ENCODE results near the gene LPP. TPM values are rescaled to one million over a fixed set of nuclear protein-coding genes. Genes with fewer than 3 reads are reported as not detected.

The LPP gene
- polyA plus RNA-seq, 4 donors, result 17.0 to 31.8 (median 24.2) TPM

DNA sequence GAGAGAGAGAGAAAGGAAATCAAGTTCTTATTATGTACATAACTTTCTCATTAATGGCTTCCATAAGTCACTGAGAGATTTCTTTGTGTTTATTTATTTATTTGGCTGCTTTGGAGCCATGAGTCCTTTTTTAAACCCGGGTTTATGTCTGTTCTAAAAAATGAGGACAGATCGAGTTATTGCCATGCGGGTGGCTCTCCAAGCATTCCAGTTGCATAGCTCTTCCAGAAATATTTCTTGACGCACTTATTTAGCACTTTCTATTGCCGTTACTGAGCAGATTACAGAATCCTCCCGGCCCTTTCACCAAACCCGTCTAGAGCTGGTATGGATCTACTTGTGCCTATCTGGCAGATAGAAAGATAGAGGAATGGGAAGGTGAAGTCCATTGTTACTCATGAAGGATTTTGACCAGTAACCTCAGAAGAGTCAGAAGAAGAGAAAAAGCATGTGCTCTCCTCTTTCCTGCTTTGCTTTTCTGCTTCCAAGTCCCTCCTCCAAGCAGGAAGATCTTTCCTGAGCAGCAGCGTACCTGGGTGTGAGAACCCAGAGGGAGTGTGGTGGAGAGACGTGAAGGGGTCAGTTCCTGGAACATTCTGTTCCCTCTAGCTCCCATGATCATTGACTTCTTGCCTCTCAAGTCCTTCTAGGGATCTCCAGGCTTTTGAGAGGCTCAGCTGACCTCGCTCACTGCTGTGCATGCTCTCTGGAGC, 112.8 kb downstream of the LPP start:
- no peak for DNase-seq (ENCODE audit: low read depth in 4 of 4, low spot score in 2 of 4)

DNA sequence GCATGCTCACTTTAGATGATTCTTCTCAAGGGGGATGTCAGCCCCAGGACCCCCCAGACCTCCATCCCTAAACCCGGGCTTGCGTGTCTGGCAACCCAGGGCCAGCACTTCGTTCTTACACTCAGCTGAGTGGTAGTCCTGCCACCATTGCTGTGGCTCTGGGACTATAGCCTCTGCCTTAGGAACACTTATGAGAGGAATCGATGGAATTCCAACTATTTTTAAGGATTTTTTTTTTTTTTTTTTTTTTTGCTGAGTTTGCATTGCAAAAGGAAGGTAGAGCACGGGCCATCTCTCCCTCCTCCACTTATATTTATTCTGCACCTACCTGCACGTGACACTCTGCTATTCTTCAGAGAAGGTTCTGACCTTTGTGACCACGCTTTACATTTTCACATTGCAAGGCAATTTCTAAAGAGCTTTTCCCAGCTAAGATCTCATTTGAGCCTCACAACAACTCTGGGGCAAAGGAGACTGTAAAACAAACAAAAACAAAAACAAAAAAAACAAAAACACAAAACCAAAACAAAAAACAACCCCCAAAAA, 113.9 kb downstream of the LPP start:
- DNase-seq (ENCODE audit: low read depth in 4 of 4, low spot score in 2 of 4), result no peak

DNA sequence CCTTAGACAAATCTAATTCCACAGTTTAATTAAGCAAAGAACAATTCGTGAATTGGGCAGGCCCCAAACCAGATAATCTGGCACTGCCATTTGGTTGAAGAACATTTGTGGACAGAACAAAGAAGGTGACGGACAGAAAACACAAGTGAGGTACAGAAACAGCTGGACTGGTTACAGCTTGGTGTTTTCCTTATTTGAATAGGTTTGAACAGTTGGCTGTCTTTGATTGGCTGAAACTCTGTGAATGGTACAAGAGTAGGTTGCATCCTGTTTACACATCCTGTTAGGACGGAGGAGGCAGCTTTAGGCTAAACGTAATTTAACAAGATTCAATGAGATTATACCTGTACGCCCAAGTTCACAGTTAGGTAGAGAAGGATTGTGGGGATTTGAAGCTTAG, 114.4 kb downstream of the LPP start:
- no peak for DNase-seq (ENCODE audit: low read depth in 4 of 4, low spot score in 2 of 4)

DNA sequence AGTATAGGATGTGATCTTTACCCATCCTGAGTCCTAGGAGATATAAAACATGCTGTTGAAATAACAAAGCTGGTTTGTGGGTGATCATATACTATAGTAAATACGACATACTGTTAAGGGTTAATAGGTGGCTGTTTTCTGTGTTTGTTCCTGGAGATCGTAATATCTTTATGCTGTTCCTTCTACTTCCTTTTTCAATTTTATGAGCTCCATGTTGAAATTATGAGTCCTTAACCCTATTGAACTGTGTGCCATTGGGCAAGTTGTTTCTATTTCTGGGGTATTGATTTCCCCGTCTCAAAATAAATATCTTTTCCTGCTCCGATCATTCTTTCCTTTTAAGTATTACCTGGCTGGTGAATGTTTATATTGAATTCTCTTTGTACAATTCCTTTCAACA, 115.1 kb downstream of the LPP start:
- no peak for DNase-seq (ENCODE audit: low read depth in 4 of 4, low spot score in 2 of 4)

DNA sequence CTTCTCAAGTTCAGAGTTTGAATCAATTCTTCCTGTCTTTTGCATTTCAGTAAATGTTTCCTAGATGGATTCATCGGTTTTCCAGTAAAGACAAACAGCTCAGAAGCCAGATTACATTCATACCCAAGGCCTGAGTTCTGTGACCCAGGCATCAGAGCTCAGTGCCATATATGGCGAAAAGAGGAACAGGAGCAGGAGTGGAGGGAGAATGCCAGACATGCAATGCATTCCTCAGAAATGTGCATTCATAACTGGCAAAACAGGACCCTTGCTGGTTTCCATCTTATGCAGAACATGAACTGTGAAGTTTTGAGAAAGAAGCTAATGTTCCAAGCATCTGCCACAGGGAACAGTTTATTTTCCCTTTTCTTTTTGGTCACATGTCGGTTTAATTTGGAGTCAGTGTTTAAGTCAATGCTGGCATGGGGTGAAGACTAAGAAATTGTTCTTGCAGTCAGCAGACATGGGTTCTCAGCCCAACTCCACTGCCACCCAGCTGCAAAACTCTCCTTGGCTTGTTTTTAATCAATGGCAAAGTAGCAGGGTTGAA, 116.5 kb downstream of the LPP start:
- DNase-seq (ENCODE audit: low read depth in 4 of 4, low spot score in 2 of 4), result no peak

DNA sequence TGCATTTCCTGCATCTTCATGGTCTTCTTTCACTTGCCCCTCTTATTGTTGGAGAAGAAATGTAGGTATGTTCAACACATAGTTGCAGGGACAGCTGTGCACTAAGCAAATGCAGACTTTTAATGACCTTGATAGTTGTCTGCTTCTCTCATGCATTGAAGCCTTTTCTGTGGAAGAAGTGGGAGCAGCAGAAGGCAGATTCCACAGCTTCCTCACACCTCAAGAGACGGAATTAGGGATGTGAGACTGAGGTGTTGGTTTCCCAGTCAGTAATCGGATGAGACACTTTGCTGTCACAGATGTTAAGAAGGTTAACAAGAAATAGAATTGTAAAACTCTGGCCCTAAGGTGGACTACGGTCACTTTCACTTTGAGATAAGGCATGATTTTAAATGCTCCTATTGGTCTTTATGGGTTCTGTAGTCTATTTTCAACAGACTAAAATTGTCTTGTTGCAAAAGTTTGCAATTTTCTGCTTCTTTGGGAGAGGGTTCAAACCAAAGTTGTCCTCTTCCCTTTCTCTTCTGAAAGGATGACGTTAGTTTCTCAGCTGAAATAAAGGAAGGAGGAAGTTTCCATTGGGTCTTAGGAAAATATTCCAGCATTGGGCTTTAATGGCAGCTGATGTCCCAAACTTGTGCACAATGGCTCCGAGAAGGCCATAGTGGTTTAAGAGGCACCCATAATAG, 117.4 kb downstream of the LPP start:
- DNase-seq (ENCODE audit: low read depth in 4 of 4, low spot score in 2 of 4), result no peak

DNA sequence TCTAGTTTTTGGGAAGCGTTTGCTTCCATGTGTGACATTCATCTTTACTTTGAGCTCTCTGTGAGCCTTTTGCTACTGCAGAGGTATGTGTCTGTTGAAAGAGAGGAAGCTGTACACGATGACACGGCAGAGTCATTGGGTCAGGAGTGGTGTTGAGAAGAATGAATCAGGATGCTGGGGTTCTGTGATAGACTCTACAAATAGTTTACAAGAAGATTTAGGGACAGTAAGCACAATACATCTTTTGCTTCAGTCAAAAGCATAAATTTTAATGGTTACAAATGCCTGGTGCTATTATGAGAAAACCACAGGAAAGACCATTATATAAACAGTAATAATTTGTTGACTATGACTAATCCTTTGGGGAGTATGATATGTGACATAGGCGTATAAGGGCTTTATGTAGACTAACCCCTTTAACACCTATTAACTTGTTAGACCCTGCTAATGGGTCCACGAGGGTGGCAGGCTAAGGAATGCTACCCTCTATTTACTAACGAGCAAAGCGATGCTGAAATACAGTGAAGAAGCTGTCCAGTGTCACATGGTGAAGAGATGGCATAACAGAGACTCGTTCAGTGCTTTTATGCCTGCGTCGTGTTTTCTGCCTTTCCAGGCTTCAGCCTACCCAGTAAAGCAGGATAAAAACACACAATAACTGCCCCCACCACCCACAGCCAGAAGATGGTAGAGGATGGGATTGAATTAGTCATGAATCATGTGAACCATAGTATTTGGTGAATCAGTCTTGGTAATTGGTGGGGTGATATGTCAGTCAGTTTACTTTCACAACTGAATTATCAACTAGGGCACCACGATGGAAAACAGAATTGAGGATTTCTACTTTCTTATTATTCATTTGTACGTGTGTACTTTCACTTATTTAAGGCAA, 118.8 kb downstream of the LPP start:
- DNase-seq (ENCODE audit: low read depth in 4 of 4, low spot score in 2 of 4), result no peak

DNA sequence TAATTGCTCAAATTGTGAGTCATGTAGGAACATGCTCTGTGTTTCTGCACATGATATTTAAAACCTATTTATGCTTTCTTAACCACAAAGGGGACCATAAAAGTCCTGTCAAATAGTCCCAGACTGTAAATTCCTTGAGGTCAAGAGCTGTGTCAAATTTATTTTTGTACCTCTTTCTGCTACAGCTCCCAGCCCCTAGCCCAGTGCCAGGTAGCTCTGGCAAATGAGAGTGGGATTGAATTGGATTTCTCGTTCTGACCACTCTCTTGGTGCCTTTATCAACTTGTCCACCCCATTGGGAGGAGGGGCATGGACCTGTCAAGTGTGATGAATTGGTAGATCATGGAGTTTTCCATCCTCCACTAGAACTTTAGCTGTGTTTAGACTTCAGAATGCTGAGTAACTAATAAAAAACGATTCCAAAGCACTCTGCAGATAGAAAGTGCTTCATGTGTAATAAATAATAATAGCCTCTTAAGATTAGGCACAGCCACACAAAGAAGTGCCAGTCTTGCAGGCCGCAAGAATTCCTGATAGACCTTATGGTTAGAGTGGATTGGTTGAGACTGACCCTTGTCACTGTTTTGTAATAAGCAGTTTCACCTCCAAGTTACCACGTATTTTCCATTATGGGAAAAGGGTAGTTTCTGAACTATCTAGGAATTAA, 120.4 kb downstream of the LPP start:
- DNase-seq (ENCODE audit: low read depth in 4 of 4, low spot score in 2 of 4), result no peak

DNA sequence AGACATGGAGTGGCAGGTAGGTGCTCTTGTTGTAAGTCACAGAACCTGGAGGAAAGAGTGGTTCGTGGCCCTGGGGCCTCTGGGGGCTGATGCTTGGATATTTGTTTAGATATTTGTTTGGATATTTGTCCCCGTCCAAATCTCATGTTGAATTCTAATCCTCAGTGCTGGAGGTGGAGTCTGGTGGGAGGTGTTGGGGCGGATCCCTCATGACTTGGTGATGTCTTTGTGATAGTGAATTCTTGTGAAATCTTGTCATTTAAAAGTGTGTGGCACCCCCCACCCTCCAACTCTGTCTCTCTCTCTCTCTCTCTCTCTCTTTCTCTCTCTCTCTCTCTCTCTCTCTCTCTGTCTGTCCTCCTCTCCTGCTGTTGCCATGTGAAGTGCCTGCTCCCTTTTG, 122.4 kb downstream of the LPP start:
- no peak for DNase-seq (ENCODE audit: low read depth in 4 of 4, low spot score in 2 of 4)

DNA sequence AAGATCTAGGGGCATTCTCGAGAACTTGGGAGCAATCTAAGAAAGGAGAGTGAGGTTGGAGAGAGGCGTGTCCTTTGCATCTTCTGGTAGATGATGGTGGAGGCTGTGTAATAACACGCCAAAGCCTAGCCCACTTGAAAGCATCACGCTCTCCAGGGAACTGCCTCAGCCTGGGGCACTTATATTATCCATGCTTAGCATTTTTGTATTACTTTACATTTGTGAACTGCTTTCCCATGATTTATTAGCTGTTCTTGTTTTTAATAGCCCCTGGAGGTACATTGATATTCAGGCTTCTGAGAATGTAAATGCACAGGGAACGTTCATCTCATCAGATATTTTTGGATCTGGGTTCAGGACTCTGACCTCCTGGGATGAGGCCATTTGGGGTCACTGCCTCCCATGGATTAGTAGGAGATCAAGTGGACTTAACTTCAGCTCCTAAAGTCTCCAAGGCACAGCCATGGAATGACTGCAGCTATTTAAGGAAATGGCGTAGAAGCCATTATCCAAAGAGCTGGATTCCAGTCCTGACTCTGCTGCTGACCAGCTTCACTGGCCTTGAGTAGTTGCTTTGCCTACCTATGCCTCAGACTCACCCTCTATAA, 124.9 kb downstream of the LPP start:
- DNase-seq (ENCODE audit: low read depth in 4 of 4, low spot score in 2 of 4), result no peak

DNA sequence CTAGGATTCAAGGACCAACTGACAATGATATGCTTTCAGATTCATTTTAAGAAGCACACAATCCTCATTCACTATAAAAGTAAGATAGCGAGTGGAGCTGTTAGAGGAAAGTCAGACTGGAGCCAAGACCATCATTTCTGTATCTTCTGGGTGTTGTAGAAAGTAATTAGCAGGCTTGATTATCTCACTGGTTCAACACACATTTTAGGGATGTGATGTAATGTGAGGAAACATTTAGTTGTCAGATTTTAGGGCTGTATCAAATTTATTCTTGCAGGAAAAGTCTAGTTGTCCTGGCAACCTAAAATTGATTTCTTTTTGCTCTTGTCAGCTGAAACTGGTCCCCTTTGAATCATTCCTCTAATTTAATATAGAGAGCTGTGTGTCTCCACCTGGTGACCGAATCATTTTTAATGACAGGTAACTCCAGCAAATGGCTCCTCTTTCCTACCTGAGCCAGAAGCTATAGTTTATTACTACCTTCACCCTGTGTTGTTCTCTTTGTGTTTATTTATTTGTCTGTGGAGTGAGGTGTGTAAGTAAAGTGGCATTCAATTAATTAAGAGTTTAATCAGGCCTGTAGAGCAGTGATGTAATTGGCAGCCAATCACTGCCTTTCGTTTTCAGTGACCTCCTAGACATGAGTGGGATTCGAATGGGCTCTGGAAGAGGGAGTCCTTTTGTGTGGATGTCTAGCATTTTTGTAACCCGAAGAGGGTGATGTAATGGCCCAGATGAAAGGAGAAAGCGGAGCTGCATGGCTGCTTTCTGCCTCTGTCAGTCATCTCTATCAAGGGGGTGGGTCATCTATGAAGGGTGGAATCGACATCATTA, 125.8 kb downstream of the LPP start:
- no peak for DNase-seq (ENCODE audit: low read depth in 4 of 4, low spot score in 2 of 4)

DNA sequence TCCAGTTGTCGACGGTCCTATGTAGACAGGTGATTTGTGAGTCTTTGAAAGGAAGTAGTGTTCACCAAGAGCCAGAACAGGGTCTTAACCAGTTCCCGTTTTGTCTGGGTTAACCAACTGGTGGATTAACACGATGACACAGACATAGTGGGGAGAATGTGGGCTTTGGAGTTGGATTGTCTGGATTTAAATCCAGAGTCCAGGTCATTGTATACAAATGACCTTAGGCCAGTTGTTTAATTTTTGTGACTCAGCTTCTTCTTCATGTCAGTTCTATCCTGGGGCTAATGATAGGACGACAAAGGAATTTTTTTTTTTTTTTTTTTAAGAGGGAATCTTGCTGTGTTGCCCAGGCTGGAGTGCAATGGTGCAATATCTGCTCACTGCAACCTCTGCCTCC, 126.7 kb downstream of the LPP start:
- no peak for DNase-seq (ENCODE audit: low read depth in 4 of 4, low spot score in 2 of 4)

DNA sequence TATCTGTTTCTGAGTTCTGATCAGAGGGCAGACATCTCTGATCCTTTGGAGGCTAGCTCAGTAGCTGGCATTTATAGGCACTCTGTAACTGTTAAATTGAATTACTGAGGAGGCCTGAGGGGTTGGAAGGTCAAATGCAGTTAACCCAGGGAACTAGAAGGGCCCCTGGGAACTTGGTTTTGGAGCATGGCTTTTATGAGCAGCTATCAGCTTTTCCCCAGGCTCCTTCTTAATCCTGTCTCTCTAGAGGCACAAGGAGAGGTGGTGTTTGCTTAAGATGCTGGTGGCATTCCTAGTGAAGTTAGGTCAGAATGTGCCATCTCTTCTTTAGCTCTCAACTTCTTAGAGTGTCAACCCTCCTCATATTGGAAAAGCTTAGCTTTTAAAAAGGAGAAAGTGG, 128.9 kb downstream of the LPP start:
- DNase-seq (ENCODE audit: low read depth in 4 of 4, low spot score in 2 of 4), result no peak

DNA sequence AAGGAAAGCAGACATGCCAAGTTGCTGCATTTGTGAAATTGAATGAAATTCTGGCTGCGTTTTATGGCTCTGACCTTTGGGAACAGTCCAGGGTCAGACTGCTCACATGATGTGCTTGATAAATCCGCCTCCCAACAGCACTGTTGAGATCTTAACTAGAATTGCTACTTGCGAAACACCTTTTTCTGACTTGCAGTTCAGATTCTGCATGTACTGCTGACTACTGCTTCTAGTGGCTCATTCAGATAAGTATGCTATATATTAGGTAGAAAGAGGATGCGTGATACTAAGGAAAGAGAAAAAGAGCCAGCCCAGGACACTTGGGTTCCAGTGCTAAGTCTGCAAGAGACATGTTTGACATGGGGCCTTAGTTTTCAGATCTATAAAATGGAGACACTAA, 129.4 kb downstream of the LPP start:
- DNase-seq (ENCODE audit: low read depth in 4 of 4, low spot score in 2 of 4), result no peak

DNA sequence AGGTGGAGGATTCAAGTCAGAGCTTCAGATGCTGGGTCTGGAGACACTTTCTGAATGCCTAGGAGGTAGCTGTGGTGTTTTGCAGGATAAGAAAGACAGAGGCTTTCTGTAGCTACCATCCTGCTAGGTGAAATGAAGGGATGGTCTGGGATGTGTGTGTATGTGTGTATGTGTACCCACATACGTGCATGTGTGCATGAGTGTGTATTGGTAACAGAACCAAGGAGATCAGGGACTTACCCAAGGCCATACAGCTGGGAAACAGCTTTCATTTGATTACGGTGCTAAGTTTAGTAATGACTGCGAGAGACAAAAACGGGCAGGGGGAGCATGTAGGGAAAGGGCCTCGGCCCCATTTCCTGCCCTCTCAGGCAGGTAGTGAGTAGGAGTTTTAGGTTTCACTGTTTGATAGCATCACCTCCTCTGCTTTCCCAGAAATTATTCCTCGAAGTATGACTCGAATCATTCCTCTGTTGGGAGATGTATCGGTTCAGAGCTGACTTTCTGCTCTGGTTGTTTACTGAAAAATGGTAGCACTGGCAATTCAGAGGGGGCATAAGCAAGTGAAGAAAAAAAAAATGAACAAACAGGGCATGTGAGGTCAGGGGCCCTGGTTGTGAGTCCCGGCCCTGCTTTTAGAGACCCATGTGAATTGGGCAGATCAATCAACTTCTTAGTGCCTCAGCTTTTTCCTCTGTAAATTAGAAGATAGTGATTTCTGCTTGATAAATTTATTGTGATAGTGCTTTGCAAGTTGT, 130.7 kb downstream of the LPP start:
- DNase-seq (ENCODE audit: low read depth in 4 of 4, low spot score in 2 of 4), result no peak

DNA sequence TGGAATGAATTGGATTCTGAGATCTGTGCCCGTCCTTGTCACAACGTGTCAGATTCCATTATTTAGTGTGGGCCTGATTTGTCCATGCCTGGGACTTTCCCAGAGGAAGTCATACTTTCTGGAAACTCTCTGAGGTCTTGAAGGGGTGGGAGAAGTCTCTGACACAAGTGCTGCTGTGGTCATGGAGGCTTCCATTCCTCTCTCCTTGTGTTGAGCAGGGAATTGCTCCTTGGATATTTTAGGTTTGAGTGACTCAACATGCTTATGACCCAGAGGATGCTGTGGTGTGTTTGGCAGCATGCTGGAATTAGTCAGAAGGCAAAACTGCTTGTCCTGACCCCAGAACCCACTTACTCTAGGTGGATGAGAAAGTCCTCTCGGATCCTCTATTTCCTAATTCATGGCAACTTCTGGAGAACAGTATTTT, 132.1 kb downstream of the LPP start:
- DNase-seq (ENCODE audit: low read depth in 4 of 4, low spot score in 2 of 4), result no peak

DNA sequence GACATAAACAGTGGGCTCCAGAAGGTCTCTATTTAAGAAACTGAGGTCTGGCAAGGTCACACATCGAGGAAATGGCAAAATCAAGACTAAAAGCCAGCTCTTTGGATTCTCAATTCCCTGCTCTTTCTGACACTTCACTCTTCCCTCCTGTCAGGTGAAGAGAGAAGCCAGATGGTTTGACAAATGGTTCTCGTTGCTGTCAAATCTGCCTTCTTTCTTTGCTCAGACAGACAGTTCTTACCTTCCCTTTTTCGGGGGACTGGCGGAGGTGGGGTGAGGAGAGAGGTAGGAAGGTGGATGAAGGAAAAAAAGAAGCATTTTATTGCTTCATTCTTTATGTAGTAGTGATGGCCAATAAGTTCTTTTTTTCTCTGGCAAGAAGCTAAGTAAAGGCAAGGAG, 133.4 kb downstream of the LPP start:
- DNase-seq (ENCODE audit: low read depth in 4 of 4, low spot score in 2 of 4), result no peak

DNA sequence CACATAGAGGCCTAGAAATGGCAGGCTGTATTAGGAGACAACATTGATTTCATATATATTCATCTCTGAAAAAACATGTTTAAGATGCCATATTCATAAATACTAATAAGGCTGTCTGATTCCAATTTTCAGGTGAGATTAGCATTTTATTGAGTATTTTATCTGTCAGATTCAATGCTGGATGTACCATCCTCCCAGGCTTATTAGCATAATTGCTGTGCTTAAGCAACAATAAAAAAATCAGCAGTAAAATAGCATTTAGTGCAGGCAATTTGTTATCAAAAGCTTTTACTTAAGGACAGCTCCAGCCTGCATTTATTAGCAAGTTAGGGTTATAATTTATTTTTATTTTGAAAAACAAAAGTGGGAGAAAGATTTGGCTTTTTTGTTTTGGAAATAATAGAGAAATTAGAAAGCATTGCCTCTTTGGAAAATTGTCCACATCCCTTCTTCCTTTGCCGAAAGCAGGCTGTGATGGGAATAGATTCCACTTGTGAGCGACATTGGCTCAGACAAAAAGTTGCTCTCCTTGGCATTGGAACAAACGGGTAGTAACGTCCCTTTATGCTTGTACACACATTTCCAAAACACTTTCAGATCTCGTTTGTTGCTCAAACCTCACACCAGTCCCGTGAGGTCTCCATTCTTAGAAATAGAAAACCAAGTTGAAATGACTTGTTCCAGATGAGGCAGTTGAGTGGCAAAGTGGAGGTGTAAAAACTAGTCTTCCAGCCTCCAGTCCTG, 134.0 kb downstream of the LPP start:
- DNase-seq (ENCODE audit: low read depth in 4 of 4, low spot score in 2 of 4), result no peak
